Measurements from ENCODE around the gene ZBTB18.
"Not testable (repeated sequence)": the region's sequence is repeated elsewhere in the genome, so short reads cannot be mapped to it uniquely, and the experiment has no call there.

The ZBTB18 gene

GRCh38 chr1:244041466-244042120 lies 9.5 kb upstream of the ZBTB18 start:
- no peak for DNase-seq

DNA sequence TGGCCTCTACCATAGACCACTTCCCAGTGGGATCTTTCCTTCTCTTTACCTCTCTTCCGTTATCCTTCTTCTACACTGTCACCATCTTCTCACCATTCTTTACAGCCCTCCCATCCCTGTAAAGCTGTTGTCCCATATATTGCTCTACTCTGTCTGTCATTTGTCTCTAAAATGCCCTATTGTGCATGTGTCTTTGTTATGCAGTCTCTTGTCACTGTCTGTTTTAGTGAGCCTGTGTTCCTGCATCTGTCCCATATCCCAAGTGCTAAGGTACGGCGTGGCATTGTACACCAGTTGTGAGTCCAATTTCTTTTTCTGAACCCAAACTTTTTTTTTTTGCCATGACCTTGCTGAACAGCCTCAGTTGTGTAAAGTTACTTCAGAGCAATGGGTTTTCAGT lies 8.8 kb upstream of the ZBTB18 start:
- DNase-seq: no peak

GRCh38 chr1:244044423-244044822 lies 6.7 kb upstream of the ZBTB18 start:
- no peak for DNase-seq

DNA sequence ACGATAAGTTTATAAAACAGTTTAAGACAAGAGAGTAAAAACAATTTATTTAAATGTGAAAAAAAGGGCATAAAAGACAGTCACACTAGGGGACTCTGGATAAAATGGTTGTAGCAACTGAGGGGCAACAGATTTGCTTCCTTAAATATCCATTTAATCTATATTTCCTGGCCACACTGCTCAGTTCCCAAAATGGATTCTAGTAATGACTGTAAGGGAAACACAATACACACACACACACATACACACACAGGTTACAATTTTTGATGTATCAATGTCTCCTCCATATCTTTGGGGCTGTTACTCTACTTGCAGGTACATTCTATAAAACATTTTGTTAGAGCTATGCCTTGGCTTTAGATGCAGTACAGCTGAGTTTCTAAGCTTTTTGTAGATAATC lies 4.8 kb upstream of the ZBTB18 start:
- DNase-seq: not testable (repeated sequence)

DNA sequence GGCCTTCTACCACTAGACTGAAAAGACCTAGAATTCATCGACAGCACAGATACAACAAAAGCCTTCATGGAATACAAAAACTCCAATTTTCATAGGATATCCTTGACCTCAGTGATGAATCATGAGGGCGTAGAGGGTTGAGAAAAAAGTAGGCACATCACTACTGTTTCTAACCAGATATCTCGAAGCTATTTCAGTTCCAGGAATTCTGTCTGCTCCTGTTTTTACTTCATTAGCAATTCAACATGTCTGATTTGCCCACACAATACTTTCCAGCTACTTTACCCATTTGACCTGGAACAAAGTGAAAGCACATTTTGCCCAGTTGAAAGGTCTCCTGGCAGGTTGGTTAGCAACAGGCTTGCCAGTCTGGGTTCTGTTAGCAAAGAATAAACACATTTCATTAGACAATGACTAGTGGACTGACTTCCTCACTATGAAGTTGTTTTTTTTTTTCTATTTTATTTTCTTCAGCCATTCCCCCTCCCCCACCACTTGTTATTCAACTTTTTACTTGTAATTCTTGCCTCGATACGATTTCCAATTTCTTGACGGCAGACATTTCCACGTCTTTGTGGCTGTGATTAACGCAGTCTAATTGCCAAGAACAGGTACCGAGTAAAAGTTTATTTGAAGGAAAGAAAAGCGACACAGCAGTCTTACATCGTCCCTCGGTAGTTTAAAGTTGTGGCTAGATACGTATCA lies 4.0 kb upstream of the ZBTB18 start:
- DNase-seq: no peak

DNA sequence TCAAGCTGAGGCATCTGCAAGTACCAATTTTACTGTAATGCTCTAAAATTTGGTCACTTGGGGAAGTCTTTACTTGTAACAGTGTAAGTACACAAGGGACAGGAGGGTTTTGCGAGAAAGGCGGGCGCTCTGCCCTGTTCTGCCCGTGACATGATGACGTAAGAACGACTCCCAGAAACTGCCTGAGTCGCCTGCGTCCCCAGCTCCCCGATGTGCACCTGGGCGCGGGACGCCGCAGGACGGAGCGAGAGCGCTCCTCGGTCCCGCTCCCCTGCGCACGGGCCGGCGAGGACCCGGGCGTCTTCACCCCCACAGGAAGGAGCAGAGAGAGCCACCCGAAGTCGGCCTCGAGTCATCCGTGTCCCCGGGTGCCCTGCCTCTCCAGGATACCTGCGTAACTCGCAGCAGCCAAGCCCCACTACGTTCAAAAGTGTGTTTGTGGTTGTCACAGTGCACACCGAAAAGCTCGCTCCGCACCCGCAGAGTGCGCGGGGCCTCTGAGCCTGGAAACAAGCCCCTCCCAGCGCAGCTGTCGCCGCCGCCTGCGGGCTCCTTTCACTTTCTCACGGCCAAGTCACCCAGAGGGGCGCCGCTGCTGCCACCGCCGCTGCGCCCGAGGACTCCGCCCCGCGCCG lies 3.3 kb upstream of the ZBTB18 start:
- DNase-seq: peak; percentile 97

DNA sequence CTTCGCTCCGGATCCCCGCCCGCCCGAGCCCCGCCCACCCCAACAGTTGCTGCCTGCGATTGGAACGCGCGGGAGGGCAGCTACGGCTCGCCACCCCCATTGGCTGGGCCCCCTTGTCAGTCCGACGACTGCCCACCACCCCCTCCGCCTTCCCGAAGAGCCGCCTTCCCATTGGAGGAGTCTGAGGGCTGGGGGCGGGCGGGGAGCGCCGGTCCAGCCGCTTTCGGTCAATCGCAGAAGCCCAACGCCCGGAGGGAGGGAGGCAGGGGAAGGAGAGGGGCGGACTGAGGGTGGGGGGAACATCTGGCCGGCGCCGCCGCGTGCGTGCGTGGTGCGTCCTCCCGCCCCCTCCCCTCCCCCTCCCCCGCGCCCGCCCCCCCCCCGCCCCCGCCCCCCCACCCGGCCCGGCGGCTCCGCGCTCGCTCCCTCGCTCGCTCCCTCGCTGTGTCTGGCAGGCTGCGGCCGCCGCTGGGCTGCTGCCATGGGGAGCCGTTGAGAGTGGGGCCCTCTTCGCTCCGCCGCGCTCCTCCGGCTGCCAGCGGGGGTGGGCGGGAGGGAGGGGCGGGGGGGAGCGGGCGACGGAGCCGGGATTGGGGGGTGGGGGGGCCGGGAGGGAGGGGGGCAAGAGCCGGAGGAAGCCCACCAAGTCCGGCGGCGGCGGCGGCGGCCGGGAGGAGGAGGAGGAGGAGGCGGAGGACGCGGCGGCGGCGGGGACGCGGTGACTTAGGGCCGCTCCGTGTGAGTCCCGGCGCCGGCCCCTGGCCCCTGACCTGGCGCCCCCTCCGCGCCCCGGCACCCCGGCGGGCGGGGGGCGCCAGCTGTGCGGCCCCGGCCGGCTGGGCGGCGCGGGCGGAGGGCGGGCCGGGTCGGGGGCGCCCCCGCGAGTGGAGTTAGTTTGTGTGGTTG lies 2.6 kb upstream of the ZBTB18 start:
- no peak for DNase-seq

DNA sequence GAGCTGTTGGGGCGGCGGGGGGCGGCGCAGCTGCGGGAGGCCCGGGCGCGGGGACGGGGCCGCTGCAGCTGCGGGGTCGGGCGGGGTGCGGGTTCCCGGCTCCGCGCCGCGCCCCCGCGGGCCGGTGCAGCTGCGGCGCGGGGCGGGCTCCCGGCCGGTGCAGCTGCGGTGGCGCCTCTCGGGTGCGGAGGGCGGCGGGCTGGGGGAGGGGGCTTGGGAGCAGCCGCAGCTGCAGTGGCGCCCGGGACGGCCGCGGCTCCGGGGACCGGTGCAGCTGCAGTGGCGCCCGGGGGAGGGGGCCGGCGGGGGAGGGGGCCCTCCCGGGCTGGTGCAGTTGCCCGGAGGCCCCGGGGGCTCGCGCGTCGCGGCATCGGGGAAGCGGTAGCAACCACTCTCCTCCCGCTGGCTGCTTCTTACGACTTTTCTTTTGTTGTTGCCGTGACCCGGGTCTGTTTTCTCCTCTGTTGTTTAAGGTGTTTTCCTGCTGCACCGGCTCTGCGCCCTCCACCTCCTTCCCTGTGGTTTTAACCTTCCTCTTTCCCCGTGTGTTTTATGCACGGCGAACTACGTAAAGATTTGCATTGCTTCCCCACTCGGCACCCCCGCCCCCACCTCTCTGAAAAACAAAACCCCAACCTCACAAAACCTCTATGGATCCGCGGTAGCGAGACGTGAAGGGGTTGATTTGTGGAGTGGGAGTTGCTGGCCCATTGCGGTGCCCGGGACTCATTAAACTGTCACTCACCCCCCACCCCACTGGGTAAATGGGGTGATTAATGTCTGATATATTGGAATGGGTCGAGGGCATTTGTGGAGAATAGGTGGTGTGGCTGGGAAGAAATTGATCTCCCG lies 1.7 kb upstream of the ZBTB18 start:
- peak; percentile 70 for DNase-seq

GRCh38 chr1:244050014-244050834 lies 859 bp upstream of the ZBTB18 start:
- peak; percentile 74 for DNase-seq

DNA sequence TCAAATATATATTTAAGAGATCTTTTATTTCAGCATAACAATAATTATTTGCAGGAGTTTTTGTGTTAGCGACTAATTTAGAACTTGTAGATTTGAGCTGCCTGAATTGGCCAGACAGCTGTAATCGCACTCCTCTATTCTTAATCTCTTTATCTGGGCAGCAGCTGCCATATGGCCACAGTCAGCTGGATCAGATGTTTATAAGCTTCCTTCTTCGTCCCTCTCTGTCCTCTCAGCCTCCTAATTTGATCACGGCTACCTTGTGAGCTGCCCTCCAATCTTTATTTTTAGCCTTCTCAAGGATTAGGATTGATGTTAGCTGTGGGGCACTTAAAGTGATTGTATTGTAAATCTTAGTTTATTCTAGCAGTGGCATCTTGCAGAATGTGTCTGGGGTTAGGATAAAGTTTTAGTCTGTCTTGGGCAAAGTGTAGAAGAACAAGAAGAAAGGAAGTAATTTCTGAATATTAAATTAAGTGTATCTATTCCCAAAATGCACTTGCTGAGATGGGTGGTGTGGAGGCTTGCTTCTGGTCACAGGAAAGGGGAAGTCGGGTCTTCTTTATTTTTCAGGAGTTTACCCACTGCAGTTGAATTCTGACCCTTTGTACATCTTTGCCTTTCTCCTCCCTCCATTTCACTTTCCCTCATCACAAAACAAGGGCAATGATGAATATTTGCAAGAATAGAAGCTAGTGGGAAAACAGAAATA lies 1.1 kb downstream of the ZBTB18 start:
- no peak for DNase-seq

DNA sequence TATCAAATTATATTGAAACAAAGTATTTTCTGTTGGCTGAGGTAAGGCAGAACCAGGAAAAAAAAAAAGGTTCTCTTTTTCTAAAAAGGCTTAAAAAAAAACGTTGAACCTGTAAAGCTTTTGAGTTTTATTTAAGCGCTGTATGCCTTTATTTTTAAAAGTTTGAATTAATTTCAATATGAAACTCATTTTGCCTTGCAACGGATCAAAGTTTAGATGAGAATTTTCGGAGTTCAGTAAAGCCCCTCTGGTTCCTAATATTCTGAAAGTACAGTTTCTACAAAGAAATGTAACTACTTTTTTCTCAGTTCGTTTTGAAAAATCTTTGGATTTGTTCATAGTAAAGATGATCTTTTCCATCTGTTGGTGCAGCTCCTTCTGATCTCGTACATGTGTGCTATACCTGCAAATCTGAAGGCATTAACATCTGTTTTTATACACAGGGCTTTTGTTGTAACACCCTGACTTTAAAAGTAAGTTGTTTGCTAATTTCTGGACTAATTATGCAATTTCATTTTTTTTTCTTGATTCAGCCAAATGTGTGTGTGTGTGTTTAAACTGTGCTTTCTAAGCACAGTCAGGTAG lies 1.7 kb downstream of the ZBTB18 start:
- no peak for DNase-seq

DNA sequence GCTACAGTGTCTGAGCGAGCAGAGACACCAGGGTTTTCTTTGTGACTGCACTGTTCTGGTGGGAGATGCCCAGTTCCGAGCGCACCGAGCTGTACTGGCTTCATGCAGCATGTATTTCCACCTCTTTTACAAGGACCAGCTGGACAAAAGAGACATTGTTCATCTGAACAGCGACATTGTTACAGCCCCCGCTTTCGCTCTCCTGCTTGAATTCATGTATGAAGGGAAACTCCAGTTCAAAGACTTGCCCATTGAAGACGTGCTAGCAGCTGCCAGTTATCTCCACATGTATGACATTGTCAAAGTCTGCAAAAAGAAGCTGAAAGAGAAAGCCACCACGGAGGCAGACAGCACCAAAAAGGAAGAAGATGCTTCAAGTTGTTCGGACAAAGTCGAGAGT lies 2.7 kb downstream of the ZBTB18 start:
- no peak for DNase-seq

DNA sequence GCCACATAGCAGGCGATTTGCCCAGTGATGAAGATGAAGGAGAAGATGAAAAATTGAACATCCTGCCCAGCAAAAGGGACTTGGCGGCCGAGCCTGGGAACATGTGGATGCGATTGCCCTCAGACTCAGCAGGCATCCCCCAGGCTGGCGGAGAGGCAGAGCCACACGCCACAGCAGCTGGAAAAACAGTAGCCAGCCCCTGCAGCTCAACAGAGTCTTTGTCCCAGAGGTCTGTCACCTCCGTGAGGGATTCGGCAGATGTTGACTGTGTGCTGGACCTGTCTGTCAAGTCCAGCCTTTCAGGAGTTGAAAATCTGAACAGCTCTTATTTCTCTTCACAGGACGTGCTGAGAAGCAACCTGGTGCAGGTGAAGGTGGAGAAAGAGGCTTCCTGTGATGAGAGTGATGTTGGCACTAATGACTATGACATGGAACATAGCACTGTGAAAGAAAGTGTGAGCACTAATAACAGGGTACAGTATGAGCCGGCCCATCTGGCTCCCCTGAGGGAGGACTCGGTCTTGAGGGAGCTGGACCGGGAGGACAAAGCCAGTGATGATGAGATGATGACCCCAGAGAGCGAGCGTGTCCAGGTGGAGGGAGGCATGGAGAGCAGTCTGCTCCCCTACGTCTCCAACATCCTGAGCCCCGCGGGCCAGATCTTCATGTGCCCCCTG lies 3.3 kb downstream of the ZBTB18 start:
- DNase-seq: no peak

DNA sequence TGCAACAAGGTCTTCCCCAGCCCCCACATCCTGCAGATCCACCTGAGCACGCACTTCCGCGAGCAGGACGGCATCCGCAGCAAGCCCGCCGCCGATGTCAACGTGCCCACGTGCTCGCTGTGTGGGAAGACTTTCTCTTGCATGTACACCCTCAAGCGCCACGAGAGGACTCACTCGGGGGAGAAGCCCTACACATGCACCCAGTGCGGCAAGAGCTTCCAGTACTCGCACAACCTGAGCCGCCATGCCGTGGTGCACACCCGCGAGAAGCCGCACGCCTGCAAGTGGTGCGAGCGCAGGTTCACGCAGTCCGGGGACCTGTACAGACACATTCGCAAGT lies 3.8 kb downstream of the ZBTB18 start:
- no peak for DNase-seq

DNA sequence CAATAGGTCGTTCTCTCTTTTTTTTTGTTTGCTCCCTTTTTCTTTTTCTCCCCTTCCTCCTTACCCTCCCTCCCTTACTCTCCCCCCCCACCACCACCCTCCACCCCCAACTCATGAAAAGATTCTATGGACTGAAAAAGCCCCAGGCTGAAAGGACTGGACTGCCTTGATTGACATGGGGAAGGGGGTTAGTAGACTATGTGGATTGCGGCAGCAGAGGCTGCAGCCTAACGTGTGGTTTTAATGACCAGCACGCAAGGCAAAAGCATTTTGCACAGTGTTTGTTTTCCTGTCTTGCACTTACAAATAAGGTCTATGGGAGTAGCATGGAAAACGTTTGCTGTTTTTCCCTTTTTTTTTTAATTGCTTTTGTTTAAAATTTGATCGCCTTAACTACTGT lies 5.5 kb downstream of the ZBTB18 start:
- no peak for DNase-seq

DNA sequence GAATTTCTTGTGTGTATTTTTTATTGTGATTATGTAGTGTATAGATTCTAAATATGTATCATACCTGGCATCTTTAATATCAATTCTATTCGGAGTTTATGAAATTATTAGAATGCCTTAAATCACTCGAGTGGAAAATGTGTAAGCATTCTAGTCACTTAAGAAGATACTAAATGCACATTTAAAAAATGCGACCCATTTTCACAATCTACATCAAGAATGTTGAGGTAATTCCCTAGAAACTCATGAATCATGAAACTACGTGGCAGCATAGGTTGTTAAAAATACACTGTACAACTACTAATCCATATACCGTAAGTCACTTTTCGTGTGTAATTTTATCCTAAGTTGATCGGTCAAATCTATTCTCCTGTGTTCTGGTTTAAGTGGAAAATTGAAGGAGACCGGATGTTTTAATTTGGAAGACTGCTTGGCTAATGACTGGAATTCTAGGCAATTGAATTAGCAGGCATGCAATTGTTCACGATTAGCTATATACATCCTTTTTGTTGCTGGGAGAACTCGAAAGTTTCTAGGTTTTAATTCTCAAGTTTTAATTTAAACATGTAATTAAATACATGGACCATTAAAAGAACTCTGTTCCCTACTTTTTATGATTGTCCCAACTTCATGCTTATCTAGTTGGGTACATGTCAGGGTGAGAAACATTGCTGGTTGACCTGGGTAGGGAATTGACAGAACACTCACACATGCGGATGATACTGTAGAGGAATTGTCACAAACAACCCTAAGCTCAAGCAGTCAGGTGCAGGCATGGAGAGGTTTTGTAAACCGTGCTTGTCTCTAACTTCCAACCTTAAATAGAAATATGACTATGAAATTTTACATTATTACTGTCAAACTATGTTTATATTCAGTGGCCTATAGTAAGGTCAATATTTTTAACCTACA lies 6.6 kb downstream of the ZBTB18 start:
- DNase-seq: no peak

GRCh38 chr1:244060117-244060516 lies 9.0 kb downstream of the ZBTB18 start:
- no peak for DNase-seq

DNA sequence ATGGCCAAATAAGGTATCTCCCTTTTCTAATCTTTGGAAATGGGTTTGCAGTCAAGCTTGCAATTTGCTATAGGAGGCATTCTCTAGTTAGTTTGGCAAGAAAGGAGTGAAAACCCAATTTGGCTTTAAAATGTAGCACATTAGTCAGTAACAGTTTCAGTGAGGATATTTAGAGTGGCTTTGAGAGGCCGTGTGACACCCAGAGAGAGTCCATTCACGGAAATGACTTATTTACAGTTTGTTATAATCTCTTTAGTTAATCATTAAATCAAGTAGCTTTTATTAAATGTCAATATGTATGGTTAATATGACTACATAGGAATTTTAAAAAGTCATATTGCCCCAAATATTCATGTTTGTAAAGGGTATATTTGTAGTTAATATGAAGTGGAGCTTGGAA lies 9.6 kb downstream of the ZBTB18 start:
- DNase-seq: no peak
